Activated CD8-positive, alpha-beta T cell treated with anti-CD3 and anti-CD28 coated beads for 36 hours (primary cell): Measurements from ENCODE around the gene CLMN. TPM values are rescaled to one million over a fixed set of nuclear protein-coding genes. Genes with fewer than 3 reads are reported as not detected.

Source experiments
- ATAC-seq: fragments of 200-7000 bp; cut with Tn5 transposase; one replicate; pipeline ENCODE4 v1.10.0; 2021; ENCODE audit warnings: mild to moderate bottlenecking, moderate library complexity
- CTCF ChIA-PET: fragments of 350-600 bp; sonication (Branson Sonifier 250); formaldehyde crosslinking; loops from one replicate; lab custom pipeline; 2021; ENCODE audit warnings: antibody characterized with exemption; lab: Charles Lee
- POLR2A ChIA-PET: fragments of 350-600 bp; sonication (Branson Sonifier 250); formaldehyde crosslinking; loops from one replicate; lab custom pipeline; 2021; ENCODE audit warnings: antibody characterized with exemption; lab: Charles Lee
- DNase-seq: peaks from one replicate; pipeline ENCODE4 v3.0.0-alpha.2; 2020
- H3K27ac Mint-ChIP-seq: one replicate; pipeline ENCODE4 v1.8.0; 2021; ENCODE audit warnings: mild to moderate bottlenecking, mixed read lengths
- H3K27me3 Mint-ChIP-seq: one replicate; pipeline ENCODE4 v1.8.0; 2021; ENCODE audit warnings: mixed read lengths
- H3K36me3 Mint-ChIP-seq: one replicate; pipeline ENCODE4 v1.8.0; 2021; ENCODE audit warnings: low read depth, mixed read lengths
- H3K4me1 Mint-ChIP-seq: one replicate; pipeline ENCODE4 v1.8.0; 2021; ENCODE audit warnings: low read depth, mixed read lengths
- H3K4me3 Mint-ChIP-seq: one replicate; pipeline ENCODE4 v1.8.0; 2021; ENCODE audit warnings: mild to moderate bottlenecking, moderate library complexity, mixed read lengths
- H3K9me3 Mint-ChIP-seq: one replicate; pipeline ENCODE4 v1.8.0; 2021; ENCODE audit warnings: mixed read lengths
- CTCF ChIP-seq: fragments of 200-600 bp; IDR thresholded peaks from one replicate; pipeline ENCODE4 v1.8.0; 2022; ENCODE audit warnings: antibody characterized with exemption, mild to moderate bottlenecking
- intact Hi-C: fragments of 100-400 bp; cut with micrococcal nuclease; formaldehyde crosslinking; loops from one replicate; pipeline ENCODE4 v1.10.0; 2022
- total RNA-seq, 2 experiments: library from RNA; stranded (reverse); gene quantifications; one replicate each; pipeline ENCODE4 v1.2.3, GENCODE V29; 2021

CLMN gene
- total RNA-seq, 2 experiments from 2014 or later: 0.31 to 0.59 TPM

- ATAC-seq (no peak), DNase-seq (no peak)
- Mint-ChIP-seq H3K36me3 (no peaks in the 10 kb centered on the region), H3K27ac (no peak overlapping the region), H3K4me1 (no peaks in the 10 kb centered on the region), H3K4me3 (no peak overlapping the region), H3K27me3 (peaks cover 19% of the 10 kb centered on the region), H3K9me3 (no peaks in the 10 kb centered on the region)
- intact Hi-C loops: no loop called here
- CTCF ChIA-PET: no interaction called here
- TF ChIP-seq CTCF: no peak
- POLR2A ChIA-PET: interaction anchor here (2.0 kb wide), 1 partner anchor 22 kb away, joined by 5 read pairs; no protein-coding TSS in a partner anchor
These were observed 18.7 kb upstream of the CLMN start for GRCh38 chr14:95338436-95338835.

DNA sequence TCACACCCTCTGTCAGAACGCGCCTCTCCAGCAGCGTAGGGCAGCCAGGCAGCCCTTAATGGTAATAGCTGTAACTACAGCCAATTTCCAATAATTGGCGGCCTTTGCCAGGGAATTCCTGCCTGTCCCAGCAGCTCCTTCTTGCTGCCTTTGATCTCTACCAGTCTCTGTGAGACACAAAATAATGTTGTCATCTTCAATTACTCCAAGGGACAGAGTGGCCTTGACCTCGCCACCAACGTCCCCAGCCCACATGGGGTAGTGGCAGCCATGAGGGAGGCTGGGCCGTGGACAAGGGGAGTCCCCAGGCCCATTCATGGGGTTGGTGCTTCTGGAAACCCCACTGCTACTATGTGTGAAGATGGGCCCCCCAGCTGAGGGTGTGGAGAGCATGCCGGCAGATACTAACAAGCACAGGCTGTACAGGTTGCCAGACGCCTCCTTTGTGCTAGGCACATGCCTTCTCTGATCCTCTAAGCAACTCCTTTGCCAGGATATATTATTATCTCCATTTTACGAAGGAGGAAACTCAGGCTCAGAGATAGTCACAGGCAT is 17.4 kb upstream of the CLMN start:
- TF ChIP-seq CTCF: no peak
- no peak for ATAC-seq
- ChIA-PET CTCF (interaction anchor here (1.3 kb wide), 1 partner anchor 88 kb away, joined by 3 read pairs; no protein-coding TSS in a partner anchor), POLR2A (interaction anchor here (2.0 kb wide), 1 partner anchor 21 kb away, joined by 5 read pairs; no protein-coding TSS in a partner anchor)
- Mint-ChIP-seq H3K36me3 (no peaks in the 10 kb centered on the region), H3K27ac (no peak overlapping the region), H3K4me1 (no peaks in the 10 kb centered on the region), H3K27me3 (peaks cover 19% of the 10 kb centered on the region), H3K9me3 (no peaks in the 10 kb centered on the region), H3K4me3 (no peak overlapping the region)
- no peak for DNase-seq
- intact Hi-C loops: no loop called here

DNA sequence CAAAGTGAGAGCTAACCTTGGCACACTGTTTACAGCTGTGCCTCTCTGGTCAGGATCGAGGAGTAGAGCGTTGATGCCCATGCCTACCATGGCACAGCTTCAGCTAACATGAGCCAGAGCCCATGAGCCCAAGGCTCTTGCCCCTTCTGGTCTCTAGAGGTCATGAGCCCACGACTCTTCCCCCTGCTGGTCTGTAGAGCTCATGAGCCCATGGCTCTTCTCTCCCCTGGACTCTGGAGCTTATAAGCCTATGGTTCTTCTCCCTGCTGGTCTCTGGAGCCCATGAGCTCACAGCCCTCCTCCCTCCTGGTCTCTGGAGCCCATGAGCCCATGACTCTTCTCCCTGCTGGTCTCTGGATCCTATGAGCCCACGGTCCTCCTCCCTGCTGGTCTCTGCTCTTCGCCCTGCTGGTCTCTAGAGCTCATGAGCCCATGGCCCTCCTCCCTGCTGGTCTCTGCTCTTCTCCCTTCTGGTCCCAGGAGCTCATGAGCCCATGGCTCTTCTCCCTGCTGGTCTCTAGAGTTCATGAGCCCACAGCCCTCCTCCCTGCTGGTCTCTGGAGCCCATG is 16.6 kb upstream of the CLMN start:
- H3K27me3 Mint-ChIP-seq: peaks cover 16% of the 10 kb centered on the region
- H3K9me3 Mint-ChIP-seq: no peaks in the 10 kb centered on the region
- DNase-seq (no peak), ATAC-seq (no peak)
- ChIA-PET CTCF (interaction anchor here (1.3 kb wide), 1 partner anchor 89 kb away, joined by 3 read pairs; no protein-coding TSS in a partner anchor), POLR2A (interaction anchor here (2.0 kb wide), 1 partner anchor 20 kb away, joined by 5 read pairs; no protein-coding TSS in a partner anchor)
- TF ChIP-seq CTCF: no peak
- H3K4me1 Mint-ChIP-seq: no peaks in the 10 kb centered on the region
- H3K4me3 Mint-ChIP-seq: no peak overlapping the region
- no peak overlapping the region for H3K27ac Mint-ChIP-seq
- H3K36me3 Mint-ChIP-seq: no peaks in the 10 kb centered on the region
- intact Hi-C loops: no loop called here

DNA sequence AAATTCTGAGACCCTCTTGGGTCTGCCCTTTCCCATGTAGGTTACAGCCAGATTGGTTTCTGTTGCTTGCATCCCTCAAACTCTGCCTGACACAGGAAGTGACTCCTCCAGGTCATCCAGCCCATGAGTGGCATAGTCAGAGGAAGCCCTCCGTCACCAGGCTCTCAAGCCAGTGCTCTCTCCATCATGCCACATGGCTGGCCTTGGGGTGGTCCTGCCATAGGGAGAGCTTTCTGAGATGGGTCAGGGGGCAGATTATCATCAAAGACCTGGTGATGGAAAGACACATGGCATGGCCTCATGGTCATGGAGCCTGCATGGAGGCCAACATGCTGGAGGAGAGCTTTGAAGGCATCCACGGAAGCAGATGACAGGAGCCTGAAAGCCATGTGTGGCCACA is 15.4 kb upstream of the CLMN start:
- DNase-seq: no peak
- H3K27ac Mint-ChIP-seq: no peak overlapping the region
- TF ChIP-seq CTCF: no peak
- no peaks in the 10 kb centered on the region for H3K9me3 Mint-ChIP-seq
- ChIA-PET CTCF (no interaction called here), POLR2A (no interaction called here)
- intact Hi-C loops: no loop called here
- no peaks in the 10 kb centered on the region for H3K36me3 Mint-ChIP-seq
- no peak for ATAC-seq
- H3K4me3 Mint-ChIP-seq: no peak overlapping the region
- H3K27me3 Mint-ChIP-seq: peaks cover 14% of the 10 kb centered on the region
- H3K4me1 Mint-ChIP-seq: no peaks in the 10 kb centered on the region

DNA sequence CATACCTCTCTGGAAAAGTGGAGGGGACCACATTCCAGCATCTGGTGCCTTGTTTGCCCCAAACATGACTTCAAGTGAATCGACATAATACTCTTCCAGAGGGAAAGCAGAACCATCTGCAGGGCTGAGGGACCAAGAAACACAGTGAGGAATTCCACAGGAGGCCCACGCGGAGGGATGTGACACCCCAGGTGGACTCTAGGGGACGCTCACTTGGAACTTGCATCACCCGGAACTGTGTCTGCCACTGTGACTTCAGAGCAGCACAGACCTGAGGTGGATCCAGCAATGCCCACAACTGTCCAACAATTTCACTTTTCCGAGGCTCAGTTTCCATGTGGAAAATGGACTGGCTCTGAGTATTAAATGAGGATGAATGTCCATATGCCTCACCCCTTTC is 14.3 kb upstream of the CLMN start:
- DNase-seq: no peak
- POLR2A ChIA-PET: no interaction called here
- CTCF ChIA-PET: no interaction called here

More for the DNA sequence above, 14.3 kb upstream of the CLMN start:
- H3K9me3 Mint-ChIP-seq: no peaks in the 10 kb centered on the region
- no peaks in the 10 kb centered on the region for H3K4me1 Mint-ChIP-seq
- no peak overlapping the region for H3K27ac Mint-ChIP-seq
- H3K27me3 Mint-ChIP-seq: peaks cover 14% of the 10 kb centered on the region
- TF ChIP-seq CTCF: no peak
- H3K4me3 Mint-ChIP-seq: no peak overlapping the region
- no peak for ATAC-seq
- H3K36me3 Mint-ChIP-seq: no peaks in the 10 kb centered on the region
- intact Hi-C loops: no loop called here
